HG02852 (cell line): ENCODE results near the gene TMEM179.
"Not testable (repeated sequence)": the region's sequence is repeated elsewhere in the genome, so short reads cannot be mapped to it uniquely, and the experiment has no call there.

Source experiments
- ATAC-seq: cut with Tn5 transposase; IDR thresholded peaks from one replicate; pipeline ENCODE4 v1.9.1; 2021; ENCODE audit warnings: mild to moderate bottlenecking, moderate library complexity; ENCODE audit not compliant: unreplicated experiment

Gene TMEM179

DNA sequence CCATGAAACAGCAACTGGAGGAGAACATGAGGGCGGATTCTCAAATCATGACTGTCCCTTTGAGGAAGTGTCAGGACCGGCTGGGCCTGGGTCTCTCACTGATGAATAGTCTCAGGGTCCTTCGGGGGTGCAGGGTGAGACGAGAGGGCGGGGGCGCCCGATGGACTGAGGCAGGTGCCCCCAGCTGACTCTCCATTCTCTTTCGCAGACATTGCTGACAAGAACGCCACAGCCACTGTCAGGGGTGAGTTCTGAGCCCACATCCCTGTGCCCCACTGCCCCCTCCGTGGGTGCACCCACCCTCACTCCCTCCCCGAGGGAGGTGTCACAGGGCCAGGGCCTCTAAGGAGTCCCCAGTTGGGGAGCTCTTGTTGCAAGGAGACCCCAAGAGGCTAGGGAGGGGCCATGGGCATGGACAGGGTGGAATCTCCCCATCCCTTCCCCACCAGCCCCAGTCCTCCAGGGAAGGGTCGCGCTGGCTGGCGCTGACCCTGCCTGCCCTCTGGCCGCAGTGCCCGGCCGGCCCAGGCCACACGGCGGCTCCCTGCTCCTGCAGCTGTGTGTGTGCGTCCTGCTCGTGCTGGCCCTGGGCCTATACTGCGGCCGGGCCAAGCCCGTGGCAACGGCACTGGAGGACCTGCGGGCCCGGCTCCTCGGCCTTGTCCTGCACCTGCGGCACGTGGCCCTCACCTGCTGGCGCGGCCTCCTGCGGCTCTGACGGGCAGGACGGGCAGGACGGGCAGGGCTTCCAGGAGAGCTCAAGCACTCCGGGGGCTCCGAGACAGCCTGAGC is 16.3 kb downstream of the TMEM179 start:
- ATAC-seq = no peak

DNA sequence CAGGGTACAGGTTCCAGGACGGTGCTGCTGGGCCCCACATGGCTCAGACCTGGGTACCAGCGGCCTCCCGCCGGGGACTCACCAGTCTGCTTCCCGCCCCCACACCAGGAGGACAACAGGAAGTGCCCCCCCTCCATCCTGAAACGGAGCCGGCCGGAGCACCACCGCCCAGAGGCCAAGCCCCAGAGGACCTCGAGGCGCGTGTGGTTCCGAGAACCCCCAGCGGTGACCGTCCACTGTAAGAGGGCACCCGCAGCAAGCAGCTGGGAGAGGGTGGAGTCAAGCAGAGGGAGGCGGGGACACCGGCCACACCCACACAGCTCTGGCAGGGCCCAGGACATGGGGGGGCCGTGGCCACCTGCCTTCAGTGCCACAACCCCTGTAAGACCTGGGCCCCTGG is 16.9 kb downstream of the TMEM179 start:
- ATAC-seq = no peak

DNA sequence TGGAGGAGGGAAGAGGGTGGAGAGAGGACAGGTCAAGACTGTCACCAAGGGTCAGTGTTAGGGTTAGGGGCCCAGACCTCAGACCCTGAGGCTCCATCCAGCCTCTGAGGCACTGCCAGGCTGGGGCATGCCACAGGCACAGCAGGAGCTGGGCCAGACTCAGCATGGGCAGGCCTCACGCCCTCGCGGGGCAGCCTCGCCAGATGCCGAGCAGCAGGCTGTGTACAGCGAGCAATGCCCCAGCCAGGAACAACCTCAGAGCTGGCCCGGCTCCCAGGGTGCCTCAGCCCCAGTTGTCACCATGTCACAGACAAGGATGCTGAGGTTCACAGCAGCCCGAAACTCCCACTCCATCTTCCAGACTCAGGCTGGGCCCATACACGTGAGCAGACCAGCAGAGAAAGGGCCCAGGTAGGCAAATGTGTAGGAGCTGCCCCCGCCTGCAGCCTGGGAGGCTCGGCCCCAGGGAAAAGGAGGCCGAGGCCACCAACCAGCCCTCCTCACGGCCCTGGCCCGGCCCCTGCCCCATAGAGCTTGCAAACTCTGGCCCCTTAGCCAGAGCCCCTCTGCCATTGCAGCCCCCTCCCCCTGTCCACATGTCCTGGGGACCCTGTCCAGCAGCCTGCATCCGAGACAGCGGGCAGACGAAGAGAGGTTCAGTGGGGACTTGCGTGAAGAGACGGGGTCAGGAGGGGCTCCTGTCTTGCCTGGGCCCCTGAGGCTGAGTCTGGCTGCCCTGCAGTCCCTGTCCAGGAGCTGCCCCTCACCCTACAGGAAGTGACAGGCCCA is 17.5 kb downstream of the TMEM179 start:
- ATAC-seq = no peak

DNA sequence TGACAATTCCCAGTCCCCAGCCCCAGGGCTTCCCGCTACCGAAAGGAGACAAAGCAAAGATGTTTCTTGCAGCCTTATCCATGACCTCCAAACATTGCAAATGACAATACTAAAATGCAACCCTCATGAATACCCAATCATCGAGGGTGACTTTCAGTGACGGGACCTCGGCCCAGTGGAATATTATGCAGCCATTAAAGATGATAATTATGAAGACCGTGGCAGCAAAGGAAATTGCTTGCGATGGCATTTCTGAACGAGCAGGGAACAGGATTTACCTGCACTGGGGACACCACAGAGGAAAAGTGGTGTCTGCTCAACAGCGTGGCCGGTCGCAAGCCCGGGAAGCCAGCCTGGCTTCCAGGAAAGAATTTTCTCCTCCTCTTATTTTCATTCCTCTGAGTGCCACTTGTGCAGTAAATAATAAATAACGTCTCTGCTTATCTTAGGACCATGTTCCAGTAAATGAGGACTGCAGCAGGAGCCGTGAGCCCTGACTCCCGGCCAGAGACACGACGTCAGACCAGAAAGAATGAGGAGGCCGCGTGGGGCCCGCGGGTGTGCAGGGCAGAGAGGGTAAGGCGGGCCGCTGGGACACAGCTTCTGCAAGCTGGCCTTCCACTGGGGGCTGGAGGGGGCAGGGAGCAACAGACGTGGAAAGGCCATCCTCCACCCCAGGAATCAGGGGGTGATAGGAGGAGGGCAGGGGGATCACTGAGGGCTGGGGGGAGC is 18.4 kb downstream of the TMEM179 start:
- ATAC-seq = no peak

- no peak for ATAC-seq
Measured at GRCh38 chr14:104584557-104584956, 20.0 kb downstream of the TMEM179 start.

DNA sequence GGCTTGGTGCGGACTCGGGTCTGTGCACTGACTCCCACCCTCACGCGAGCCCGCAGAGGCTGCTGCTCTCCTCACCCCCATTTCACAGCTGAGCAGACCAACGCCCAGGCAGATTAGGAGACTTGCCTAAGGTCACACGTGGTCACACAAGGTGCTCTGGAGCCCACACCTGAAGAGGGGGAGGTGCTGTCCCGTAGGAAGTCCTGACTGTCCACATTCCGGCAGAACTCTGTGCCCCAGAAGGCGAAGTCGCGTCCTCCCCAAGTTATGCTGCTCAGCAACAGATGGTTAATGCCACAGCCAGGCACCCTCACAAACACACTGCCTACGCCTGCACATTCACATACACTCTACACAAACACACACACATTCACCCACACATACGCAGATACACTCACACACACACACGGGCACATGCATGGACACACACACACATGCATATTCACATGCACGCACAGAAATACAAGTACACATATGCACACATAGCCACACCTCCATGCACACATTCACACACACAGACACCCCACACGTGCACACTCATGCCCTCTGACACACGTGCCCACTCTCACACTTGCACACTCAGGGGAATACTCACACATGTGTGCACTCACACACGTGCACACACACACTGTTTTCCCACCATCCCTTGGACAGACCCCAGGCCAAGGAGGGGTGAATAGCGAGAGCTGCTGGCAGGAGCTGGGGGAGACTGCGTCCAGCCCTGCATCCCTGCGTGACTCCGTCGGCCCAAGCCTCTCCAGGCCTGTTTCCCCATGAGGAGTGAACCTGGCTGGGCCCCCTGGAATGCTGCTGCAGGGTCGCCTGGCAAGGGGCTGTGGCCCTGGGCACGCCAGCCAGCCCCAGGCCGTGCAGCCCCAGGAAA is 20.9 kb downstream of the TMEM179 start:
- no peak for ATAC-seq

DNA sequence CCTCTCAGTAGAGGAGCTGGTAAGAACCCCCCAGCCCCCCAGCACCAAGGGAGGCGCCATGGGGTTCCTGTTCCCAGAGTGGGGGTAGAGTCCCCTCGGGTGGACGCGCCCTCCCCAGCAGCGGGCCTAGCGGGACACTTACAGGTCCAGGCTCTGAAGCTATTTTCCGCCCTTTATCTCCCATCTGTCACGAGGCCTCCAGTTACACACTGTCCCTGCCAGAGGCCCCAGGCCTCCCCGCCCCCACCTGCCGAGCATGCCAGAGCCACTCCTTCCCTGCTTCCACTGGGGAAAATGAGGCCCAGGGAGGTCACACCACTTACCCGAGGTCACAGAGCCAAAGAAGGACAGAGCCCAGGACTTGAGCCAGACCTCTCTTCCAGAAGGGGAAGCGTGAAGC is 21.9 kb downstream of the TMEM179 start:
- ATAC-seq = no peak

GRCh38 chr14:104582005-104582404 is 22.6 kb downstream of the TMEM179 start:
- ATAC-seq = no peak

DNA sequence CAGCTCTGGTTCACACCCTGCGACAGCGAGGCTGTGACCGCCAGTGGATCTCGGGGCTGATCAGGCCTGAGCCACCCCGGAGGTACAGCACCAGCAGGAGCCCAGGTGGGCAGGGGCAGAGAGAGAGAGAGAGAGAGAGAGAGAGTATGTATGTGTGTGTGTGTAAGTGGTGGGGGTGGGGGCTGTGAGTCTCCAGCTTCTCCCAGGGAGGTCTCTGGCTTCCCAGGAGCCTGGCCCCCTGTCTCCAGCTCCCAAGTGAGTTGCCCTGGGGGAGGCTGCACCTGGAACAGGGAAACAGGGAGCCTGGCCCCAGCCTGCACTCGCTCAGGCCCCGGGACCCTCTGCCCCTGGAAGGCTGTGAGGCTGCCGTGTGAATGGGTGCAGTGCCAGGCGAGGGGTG is 23.1 kb downstream of the TMEM179 start:
- no peak for ATAC-seq

DNA sequence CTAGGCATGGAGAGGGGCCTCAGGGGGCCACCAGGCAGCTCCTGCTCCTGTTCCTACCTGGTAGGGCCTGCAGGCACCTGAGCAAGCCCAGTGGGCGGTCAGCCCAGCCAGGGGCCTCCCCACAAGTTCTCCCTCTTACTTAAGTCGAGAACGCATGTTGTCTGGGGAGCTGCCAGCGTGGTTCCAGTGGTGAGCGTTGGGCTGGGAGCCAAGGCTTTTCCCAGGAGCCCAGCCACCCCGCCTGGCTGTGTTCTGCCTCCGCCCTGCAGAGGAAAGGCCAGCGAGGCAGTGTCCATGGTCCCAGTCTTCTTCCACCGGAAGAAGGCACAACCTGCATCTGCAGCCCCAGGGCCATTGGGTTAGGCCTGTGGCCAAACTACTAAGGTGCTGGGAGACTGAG is 23.6 kb downstream of the TMEM179 start:
- no peak for ATAC-seq

- not testable (repeated sequence) for ATAC-seq
Measured at GRCh38 chr14:104579939-104580338, 24.6 kb downstream of the TMEM179 start.

GRCh38 chr14:104579507-104579906 is 25.1 kb downstream of the TMEM179 start, which contains the start of gene C14orf180:
Gene C14orf180, plus strand, starts transcription at chr14:104579764. Its CDS starts 6,667 bp downstream, at chr14:104586431.
- ATAC-seq = no peak

DNA sequence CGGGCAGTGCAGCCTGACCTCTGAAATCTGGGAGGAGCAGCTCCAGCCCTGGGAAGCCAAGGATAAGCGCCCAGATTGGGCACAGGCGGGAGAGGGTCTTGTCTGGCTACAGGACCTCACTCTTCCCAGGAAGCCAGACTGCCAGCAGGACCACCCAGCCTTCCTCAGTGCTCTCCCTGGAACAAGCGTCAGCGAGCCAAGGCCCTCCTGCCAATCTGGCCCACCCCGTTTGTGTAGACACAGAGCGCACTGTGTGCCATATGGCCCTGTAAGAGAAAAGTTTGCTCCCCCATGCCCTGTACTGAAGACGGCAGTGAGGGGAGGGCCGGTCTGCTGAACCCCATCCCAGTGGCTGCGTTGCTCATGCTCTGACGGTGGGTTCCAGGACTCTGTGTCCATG is 26.3 kb downstream of the TMEM179 start:
- no peak for ATAC-seq

DNA sequence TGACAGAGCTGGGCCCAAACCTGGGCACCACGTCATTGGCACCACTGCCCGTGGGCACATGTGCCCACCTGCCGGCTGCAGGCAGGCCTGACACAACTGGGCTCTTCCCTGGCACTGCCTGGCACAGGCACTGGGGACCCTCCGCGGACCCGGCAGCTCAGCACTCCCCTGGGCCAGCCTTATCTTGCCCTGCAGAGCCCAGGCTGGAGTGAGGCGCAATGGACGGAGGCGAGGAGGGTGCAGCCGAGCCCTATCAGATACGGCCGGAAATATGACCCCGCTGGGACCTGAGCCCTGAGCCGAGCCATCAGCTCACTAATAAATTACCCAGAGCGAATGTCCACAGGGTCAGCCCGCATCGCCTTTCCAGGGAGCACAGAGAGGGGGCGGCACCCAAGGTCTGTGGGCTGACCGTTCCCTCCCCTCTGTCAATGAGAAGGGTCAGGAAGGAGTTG is 26.7 kb downstream of the TMEM179 start:
- ATAC-seq = no peak

- ATAC-seq = no peak
Measured at GRCh38 chr14:104577426-104577825, 27.1 kb downstream of the TMEM179 start.

- no peak for ATAC-seq
Measured at GRCh38 chr14:104576970-104577332, 27.6 kb downstream of the TMEM179 start.

DNA sequence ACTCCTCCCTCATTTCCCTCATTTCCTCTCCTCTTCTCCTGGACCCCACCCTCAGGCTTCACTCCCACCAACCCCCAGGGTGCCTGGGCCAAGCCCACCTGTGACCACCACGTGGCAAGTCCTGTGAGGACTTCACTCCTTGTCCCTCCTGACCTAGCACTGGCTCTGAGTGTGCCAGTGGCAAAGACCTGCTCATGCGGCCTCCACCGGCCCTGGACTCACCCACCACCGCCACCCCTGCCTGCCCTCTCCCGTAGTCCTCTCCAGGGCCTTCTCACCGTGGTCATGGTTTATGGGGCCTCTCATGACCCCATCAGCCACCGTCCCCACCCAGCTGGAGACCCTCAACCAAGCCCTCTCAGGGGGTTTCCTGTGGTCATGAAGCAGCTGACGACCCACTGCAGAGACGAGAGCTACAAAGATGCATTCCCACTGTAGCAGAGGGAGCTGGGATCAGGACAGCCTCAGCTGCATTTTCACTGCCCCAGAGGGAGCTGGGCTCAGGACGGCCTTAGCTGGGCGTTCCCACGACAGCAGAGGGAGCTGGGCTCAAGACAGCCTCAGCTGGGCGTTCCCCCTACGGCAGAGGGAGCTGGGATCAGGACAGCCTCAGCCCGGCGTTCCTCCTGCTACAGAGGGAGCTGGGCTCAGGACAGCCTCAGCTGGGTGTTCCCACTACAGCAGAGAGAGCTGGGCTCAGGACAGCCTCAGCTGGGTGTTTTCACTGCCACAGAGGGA is 28.2 kb downstream of the TMEM179 start:
- no peak for ATAC-seq

GRCh38 chr14:104574978-104575583 is 29.5 kb downstream of the TMEM179 start:
- no peak for ATAC-seq

DNA sequence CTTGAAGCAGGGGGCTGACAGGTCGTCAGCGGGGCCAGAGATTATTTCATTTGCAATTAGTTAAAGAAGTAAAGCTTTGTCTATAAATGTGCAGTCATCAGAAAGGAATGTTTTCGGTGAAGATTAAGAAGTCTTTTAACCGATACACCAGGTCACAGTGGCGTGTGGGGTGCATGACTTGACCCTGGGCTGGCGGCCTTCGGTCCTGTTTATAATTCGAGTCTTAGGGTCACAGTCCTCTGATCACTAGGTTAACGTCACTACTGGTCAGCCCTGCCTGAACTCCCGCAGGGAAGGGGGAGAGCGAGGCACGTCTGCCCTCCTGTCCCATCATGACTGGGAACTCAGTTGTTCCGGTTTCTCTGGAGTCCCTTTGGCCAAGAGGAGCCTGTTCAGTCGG is 30.0 kb downstream of the TMEM179 start:
- no peak for ATAC-seq
